HepG2 (cell line): ENCODE data around the gene PROX2. TPM values are rescaled to one million over a fixed set of nuclear protein-coding genes. Genes with fewer than 3 reads are reported as not detected.

Experiments
- ATAC-seq: fragments of 200-7000 bp; cut with Tn5 transposase; 3 replicates; pipeline ENCODE4 v1.9.1; 2020; ENCODE audit warnings: mild to moderate bottlenecking, moderate library complexity
- BruUV-seq: library from RNA; stranded (reverse); fragments of 400-500 nt; replicated peaks from 2 replicates; lab custom pipeline; 2021; lab: Mats Ljungman, UMichigan
- CTCF ChIA-PET: fragments of 300-600 bp; formaldehyde crosslinking; extraction: SDS; loops from one replicate; lab custom pipeline; 2021; ENCODE audit warnings: low total read pairs, inconsistent platforms, low intra/inter-chr PET ratio; lab: Yijun Ruan, JAX
- POLR2A ChIA-PET: fragments of 350-600 bp; sonication (Branson Sonifier 250); formaldehyde crosslinking; loops from one replicate; lab custom pipeline; 2020; ENCODE audit warnings: antibody characterized with exemption, inconsistent platforms; lab: Yijun Ruan, JAX
- DNase-seq: peaks from one replicate; pipeline ENCODE4 v3.0.0-alpha.2; 2015; ENCODE audit warnings: low spot score
- FAIRE-seq: peaks from 3 replicates; lab custom pipeline; 2011; peaks lifted over from hg19 to GRCh38; lab: Jason Lieb, UNC
- H2AFZ ChIP-seq: one replicate; pipeline ENCODE4 v1.6.1; 2011; ENCODE audit warnings: low read length, inconsistent platforms
- H3K27ac ChIP-seq: fragments of 300-600 bp; 3 replicates; pipeline ENCODE4 v1.8.0; 2011; ENCODE audit warnings: mixed run types, mild to moderate bottlenecking, mixed read lengths, low read length, inconsistent platforms; ENCODE audit not compliant: insufficient read depth; ENCODE audit errors: extremely low read length
- H3K27me3 ChIP-seq, 2 experiments: fragments of 200-600 bp in 1 of 2; 2 replicates in 1 of 2; 3 replicates in 1 of 2; pipeline versions ENCODE4 v1.6.0 to v1.8.0; 2011; ENCODE audit warnings: low read length in 2 of 2, mild to moderate bottlenecking in 2 of 2, moderate library complexity in 2 of 2, inconsistent platforms in 1 of 2; ENCODE audit not compliant: insufficient read depth in 2 of 2, control insufficient read depth in 1 of 2
- H3K36me3 ChIP-seq, 2 experiments: fragments of 200-600 bp in 1 of 2; replicated peaks in 1 of 2; 2 replicates in 1 of 2; 3 replicates in 1 of 2; pipeline versions ENCODE4 v1.5.1 to v1.8.0; 2011; ENCODE audit warnings: low read length in 2 of 2, inconsistent platforms in 1 of 2; ENCODE audit not compliant: insufficient read depth in 2 of 2, control insufficient read depth in 1 of 2
- H3K4me1 ChIP-seq: 2 replicates; pipeline ENCODE4 v1.5.1; 2012; ENCODE audit warnings: low read length, inconsistent platforms; ENCODE audit not compliant: insufficient read depth
- H3K4me2 ChIP-seq: 2 replicates; pipeline ENCODE4 v1.6.0; 2011; ENCODE audit warnings: low read depth, low read length, inconsistent platforms
- H3K4me3 ChIP-seq, 3 experiments: fragments of 200-600 bp in 1 of 3; sonication (generic), shearing (Covaris generic) in 1 of 3; replicated peaks in 1 of 3; 2 replicates each; pipeline ENCODE4 v1.5.1; 2011 to 2016; ENCODE audit warnings: low read length in 3 of 3, inconsistent platforms in 2 of 3, low read depth in 2 of 3, mild to moderate bottlenecking in 2 of 3, control low read depth in 1 of 3, mixed read lengths in 1 of 3; ENCODE audit not compliant: insufficient read depth in 1 of 3
- H3K79me2 ChIP-seq: one replicate; pipeline ENCODE4 v1.6.1; 2011; ENCODE audit warnings: low read length, inconsistent platforms; ENCODE audit not compliant: insufficient read depth
- H3K9ac ChIP-seq: 2 replicates; pipeline ENCODE4 v1.6.0; 2011; ENCODE audit warnings: mild to moderate bottlenecking, low read depth, low read length, inconsistent platforms; ENCODE audit not compliant: insufficient read depth
- H3K9me3 ChIP-seq: 2 replicates; pipeline ENCODE4 v1.5.1; 2012; ENCODE audit warnings: mild to moderate bottlenecking, low read length
- H4K20me1 ChIP-seq: 2 replicates; pipeline ENCODE4 v1.6.0; 2011; ENCODE audit warnings: inconsistent platforms, mild to moderate bottlenecking, low read length, moderate library complexity; ENCODE audit not compliant: insufficient read depth
- MIER3 ChIP-seq: IDR thresholded peaks from 2 replicates; pipeline ENCODE4 v1.6.1; 2016; ENCODE audit warnings: missing compliant biosample characterization, borderline replicate concordance
- NCOA5 ChIP-seq: sonication (generic); formaldehyde crosslinking; IDR thresholded peaks from 2 replicates; pipeline ENCODE4 v1.4.0; 2020; ENCODE audit warnings: missing genetic modification reagents
- SOX5 ChIP-seq: IDR thresholded peaks from 2 replicates; pipeline ENCODE4 v1.6.1; 2016; ENCODE audit warnings: borderline replicate concordance
- ZMYM3 ChIP-seq: sonication (generic); formaldehyde crosslinking; IDR thresholded peaks from 2 replicates; pipeline ENCODE4 v1.5.1; 2020; ENCODE audit warnings: mild to moderate bottlenecking, missing genetic modification reagents
- ZNF563 ChIP-seq: sonication (generic); formaldehyde crosslinking; IDR thresholded peaks from 2 replicates; pipeline ENCODE4 v1.8.0; 2022; ENCODE audit warnings: mild to moderate bottlenecking, moderate library complexity, missing genetic modification reagents
- WGBS: methylation state at CpG from one replicate; pipeline ENCODE4 v1.1.6; 2017; ENCODE audit warnings: low lambda C conversion rate; 5-methylcytosine and 5-hydroxymethylcytosine counted together
- in situ Hi-C: cut with HindIII; loops from 2 replicates; pipeline ENCODE4 v1.10.0; 2017; ENCODE audit warnings: low pct_unique_long_range_greater_than_20kb; ENCODE audit not compliant: extremely low pct_ligation_motif_present
- intact Hi-C: fragments of 100-400 bp; cut with micrococcal nuclease; formaldehyde crosslinking; loops from one replicate; pipeline ENCODE4 v1.10.0; 2022; ENCODE audit not compliant: unreplicated experiment
- polyA plus RNA-seq, 8 experiments: library from polyadenylated mRNA; depleted of rRNA in 3 of 8; stranded (reverse) in 7 of 8; unstranded in 1 of 8; fragments of >200 nt; fragmentation: Illumina TruSeq in 4 of 8; extraction: Trizol in 4 of 8; gene quantifications; 2 replicates each; pipeline versions ENCODE4 v1.2.1 to v1.2.3, GENCODE V29; 2011 to 2016; ENCODE audit warnings: low read depth in 4 of 8, missing spikeins in 1 of 8, mixed read lengths in 1 of 8; ENCODE audit not compliant: insufficient read depth in 1 of 8
- total RNA-seq, 5 experiments: library from RNA; depleted of rRNA; stranded (reverse); fragments of >200 nt; fragmentation: Illumina TruSeq; extraction: Trizol; gene quantifications; 2 replicates each; pipeline ENCODE4 v1.2.3, GENCODE V29; 2016; ENCODE audit warnings: low read depth in 1 of 5
- TF ChIP-seq, protein P1 (sequence below): sonication (generic); formaldehyde crosslinking; IDR thresholded peaks from 2 replicates; pipeline ENCODE4 v1.4.0; 2020; ENCODE audit warnings: missing genetic modification reagents, borderline replicate concordance

Gene PROX2
- total and polyA plus RNA-seq, 2 of the 13 experiments (the other 11 are each of a cell fraction or from before 2014, with no cell fraction given): not detected

DNA sequence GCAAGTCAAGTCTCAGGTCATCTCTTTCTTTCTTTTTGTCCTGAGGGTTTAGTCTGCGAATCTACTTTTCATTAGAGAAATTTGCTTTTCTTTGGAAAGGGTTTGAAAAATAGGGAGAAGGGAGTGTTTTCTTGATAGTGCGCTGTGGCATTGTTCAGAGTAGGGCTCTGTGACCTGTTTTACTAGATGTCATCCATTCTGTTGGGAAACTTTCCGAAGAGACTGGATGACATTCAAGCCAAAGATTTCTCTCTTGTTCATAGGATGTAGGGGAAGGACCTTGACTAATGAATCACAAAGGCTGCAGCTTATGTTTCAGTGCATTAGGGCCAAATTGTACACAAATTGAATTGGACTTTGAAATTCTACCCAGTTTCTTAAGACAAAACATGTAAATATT, 20.5 kb upstream of the PROX2 start:
- TF ChIP-seq SOX5 (CRISPR knock-in tag): no peak
- TF ChIP-seq ZNF563 (CRISPR knock-in tag): no peak
- TF ChIP-seq ZMYM3: no peak
- Histone ChIP-seq H3K27me3 (no peaks in the 10 kb centered on the region), H3K27ac (peak overlapping the region; percentile 45), H3K79me2 (no peaks in the 10 kb centered on the region), H3K9ac (no peak overlapping the region), H3K4me1 (peaks cover 46% of the 10 kb centered on the region), H3K36me3 (peaks cover 45 to 86% of the 10 kb centered on the region in 2 experiments), H3K4me2 (no peak overlapping the region), H2AFZ (no peak overlapping the region), H3K4me3 (no peak overlapping the region), H3K9me3 (no peaks in the 10 kb centered on the region), H4K20me1 (peaks cover 2% of the 10 kb centered on the region; the same call in 1 of the 2 replicates)
- DNase-seq (no peak), FAIRE-seq (no peak), ATAC-seq (no peak)
- BruUV-seq: no TSS peak
- intact Hi-C loops: no loop called here
- in situ Hi-C loops: no loop called here
- 93% methylated on average over 3 of the region's 3 CpGs for WGBS
- CTCF ChIA-PET: no interaction called here
- POLR2A ChIA-PET: interaction anchor here (6.2 kb wide), 1 partner anchor 14 kb away, joined by 84 read pairs; the partner anchor contains the start of gene DLST

DNA sequence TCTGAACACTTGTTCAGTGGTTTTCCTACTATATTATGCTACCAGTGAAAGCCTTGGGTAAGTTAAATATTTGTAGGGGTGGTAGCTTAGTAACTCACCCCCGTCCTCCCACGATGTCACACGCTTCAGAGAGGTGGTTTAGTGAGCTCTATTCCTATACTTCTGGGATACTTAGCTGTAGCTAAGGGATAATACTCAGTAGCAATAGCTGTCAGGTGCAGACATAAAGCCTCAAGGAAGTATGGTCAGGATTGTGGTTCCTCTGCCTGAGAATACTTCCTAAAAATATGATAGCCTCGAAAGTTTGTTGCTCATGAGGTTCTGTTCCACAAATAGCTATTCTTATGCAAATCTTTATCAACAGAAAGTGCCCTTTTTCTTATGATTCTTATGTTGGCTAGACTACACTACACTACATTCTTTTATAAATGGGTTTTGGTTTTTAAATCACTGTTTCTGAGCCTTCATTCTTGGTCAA, 17.7 kb upstream of the PROX2 start:
- DNase-seq: no peak
- no peak overlapping the region for H3K4me2 ChIP-seq
- no TSS peak for BruUV-seq
- POLR2A ChIA-PET: interaction anchor here (0.9 to 1.7 kb wide), 2 partner anchors 12 to 14 kb away, joined by 4 to 5 read pairs; no protein-coding TSS in a partner anchor
- intact Hi-C loops: no loop called here
- no peak overlapping the region for H2AFZ ChIP-seq
- TF ChIP-seq, protein P1, sequence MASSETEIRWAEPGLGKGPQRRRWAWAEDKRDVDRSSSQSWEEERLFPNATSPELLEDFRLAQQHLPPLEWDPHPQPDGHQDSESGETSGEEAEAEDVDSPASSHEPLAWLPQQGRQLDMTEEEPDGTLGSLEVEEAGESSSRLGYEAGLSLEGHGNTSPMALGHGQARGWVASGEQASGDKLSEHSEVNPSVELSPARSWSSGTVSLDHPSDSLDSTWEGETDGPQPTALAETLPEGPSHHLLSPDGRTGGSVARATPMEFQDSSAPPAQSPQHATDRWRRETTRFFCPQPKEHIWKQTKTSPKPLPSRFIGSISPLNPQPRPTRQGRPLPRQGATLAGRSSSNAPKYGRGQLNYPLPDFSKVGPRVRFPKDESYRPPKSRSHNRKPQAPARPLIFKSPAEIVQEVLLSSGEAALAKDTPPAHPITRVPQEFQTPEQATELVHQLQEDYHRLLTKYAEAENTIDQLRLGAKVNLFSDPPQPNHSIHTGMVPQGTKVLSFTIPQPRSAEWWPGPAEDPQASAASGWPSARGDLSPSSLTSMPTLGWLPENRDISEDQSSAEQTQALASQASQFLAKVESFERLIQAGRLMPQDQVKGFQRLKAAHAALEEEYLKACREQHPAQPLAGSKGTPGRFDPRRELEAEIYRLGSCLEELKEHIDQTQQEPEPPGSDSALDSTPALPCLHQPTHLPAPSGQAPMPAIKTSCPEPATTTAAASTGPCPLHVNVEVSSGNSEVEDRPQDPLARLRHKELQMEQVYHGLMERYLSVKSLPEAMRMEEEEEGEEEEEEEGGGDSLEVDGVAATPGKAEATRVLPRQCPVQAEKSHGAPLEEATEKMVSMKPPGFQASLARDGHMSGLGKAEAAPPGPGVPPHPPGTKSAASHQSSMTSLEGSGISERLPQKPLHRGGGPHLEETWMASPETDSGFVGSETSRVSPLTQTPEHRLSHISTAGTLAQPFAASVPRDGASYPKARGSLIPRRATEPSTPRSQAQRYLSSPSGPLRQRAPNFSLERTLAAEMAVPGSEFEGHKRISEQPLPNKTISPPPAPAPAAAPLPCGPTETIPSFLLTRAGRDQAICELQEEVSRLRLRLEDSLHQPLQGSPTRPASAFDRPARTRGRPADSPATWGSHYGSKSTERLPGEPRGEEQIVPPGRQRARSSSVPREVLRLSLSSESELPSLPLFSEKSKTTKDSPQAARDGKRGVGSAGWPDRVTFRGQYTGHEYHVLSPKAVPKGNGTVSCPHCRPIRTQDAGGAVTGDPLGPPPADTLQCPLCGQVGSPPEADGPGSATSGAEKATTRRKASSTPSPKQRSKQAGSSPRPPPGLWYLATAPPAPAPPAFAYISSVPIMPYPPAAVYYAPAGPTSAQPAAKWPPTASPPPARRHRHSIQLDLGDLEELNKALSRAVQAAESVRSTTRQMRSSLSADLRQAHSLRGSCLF (CRISPR knock-in tag): no peak
- TF ChIP-seq NCOA5 (CRISPR knock-in tag): no peak
- no peak for TF ChIP-seq MIER3
- TF ChIP-seq, all 625 proteins: peak for 0
- CTCF ChIA-PET: interaction anchor here (1.1 kb wide), 1 partner anchor 12 kb away, joined by 3 read pairs; no protein-coding TSS in a partner anchor
- H3K79me2 ChIP-seq: peaks cover 3% of the 10 kb centered on the region
- FAIRE-seq: no peak
- peaks cover 2% of the 10 kb centered on the region; the same call in 1 of the 2 replicates for H4K20me1 ChIP-seq
- H3K9ac ChIP-seq: no peak overlapping the region
- peaks cover 36 to 81% of the 10 kb centered on the region in 2 experiments for H3K36me3 ChIP-seq
- H3K4me3 ChIP-seq: no peak overlapping the region
- no peak for ATAC-seq
- no peak overlapping the region for H3K27ac ChIP-seq
- no peaks in the 10 kb centered on the region for H3K9me3 ChIP-seq
- H3K27me3 ChIP-seq: no peaks in the 10 kb centered on the region
- in situ Hi-C loops: no loop called here
- 98% methylated on average over 4 of the region's 4 CpGs for WGBS
- peaks cover 53% of the 10 kb centered on the region for H3K4me1 ChIP-seq
